ENCODE results near the gene CHP2.
"Not testable (repeated sequence)": the region's sequence is repeated elsewhere in the genome, so short reads cannot be mapped to it uniquely, and the experiment has no call there.

The CHP2 gene

GRCh38 chr16:23754594-23755483, at the start of gene CHP2:
TSS of gene CHP2 (plus strand) at chr16:23755026. CDS start at chr16:23755050, 24 bp downstream.
- no peak for DNase-seq (ENCODE audit: low spot score)

DNA sequence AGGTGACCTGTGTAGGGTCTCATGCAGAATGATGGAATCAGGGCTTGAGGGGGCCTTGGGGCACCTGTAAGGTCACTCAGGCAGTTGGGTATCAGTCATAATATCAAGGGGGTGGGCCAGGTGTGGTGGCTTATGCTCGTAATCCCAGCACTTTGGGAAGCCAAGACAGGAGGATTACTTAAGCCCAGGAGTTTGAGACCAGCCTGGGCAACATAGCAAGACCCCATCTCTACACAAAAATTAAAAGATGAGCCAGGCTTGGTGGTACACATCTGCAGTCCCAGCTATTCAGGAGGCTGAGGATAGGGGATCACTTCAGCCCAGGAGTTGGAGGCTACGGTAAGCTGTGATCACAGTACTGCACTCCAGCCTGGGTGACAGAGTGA, 49.3 kb upstream of the CHP2 start:
- no peak for DNase-seq (ENCODE audit: low spot score)

GRCh38 chr16:23706439-23706838, 48.4 kb upstream of the CHP2 start:
- no peak for DNase-seq (ENCODE audit: low spot score)

DNA sequence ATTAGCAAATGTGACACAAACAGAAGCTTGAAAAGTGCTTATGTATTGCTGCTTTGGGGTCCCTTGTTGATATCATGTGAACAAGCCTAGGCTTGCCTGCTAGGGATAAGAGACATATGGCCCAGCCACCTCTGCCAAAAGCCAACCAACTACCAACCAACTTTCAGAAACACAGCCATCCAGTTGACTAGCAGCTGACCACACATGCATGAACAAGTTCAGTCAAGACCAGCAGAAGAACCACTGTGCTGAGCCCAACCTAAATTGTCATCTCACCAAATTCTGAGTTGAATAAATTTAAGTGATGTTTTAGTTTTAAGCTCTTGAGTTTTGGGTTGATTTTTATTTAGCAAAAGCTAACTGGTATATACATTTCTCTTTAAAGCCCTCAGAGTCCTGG, 45.3 kb upstream of the CHP2 start:
- DNase-seq (ENCODE audit: low spot score): no peak

GRCh38 chr16:23710008-23710407, 44.8 kb upstream of the CHP2 start:
- no peak for DNase-seq (ENCODE audit: low spot score)

- DNase-seq (ENCODE audit: low spot score): no peak
Measured at GRCh38 chr16:23710504-23710903, 44.3 kb upstream of the CHP2 start.

DNA sequence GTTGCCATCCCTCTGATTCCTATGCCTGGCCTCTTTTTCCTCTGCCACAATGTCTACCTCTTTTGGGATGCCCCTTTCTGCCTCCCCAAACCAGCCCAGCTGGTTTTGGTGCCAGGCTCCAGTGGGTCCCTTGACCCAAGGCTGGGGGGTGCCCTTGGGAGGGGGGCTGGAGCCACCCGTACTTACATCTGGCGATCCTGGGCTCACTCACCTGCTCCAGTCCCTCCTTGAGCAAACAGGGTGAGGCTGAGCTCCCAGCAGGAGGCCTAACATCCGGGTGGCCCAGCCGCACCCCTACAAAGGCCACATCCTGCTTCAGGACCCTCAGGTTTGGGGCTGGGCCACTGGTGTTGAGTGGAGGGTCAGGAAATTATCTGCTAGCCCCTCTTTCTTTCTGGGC, 43.0 kb upstream of the CHP2 start:
- no peak for DNase-seq (ENCODE audit: low spot score)

DNA sequence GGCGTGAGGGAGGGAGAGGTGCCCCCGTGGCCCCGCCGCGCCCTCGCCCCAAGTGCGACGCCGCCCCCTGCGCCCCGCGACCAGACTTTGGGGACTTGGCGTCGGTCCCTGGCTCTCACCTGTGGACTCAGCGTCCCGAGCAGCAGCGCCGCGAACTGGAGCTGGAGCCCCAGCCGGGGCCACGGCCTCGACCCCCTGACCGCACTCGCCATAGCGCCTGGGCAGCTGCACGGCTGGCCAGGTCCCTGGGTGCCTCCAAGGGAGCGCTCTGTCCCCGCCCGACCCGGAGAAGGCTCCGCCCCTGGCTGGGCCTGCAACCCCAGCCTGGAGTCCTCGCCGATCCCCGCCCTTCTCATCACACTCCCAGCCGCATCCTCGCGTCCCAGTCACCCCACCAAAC, 41.9 kb upstream of the CHP2 start, which contains the start of gene ERN2:
Gene ERN2 (minus strand): TSS at position 247 of the 400 bp plus-strand sequence. CDS start 35 bp downstream, at position 212.
- no peak for DNase-seq (ENCODE audit: low spot score)

DNA sequence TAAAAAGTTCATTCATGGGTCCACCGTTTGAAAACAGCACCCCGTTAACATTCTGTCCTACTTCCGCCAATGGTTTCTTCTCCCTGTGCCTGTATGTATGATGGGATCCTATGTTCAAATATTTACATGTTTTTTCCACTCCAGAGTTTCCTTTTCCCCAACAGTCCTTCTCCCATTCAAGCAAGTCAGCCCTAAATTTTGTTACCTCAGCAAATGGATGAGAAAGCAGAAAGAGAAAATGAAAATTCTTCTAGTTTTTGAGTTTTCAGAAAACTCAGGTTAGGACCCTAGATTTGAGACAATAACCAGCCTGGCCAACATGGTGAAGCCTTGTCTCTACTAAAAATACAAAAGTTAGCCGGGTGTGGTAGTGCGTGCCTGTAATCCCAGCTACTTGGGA, 38.3 kb upstream of the CHP2 start:
- DNase-seq (ENCODE audit: low spot score): no peak

- not testable (repeated sequence) for DNase-seq (ENCODE audit: low spot score)
Measured at GRCh38 chr16:23722613-23723240, 32.1 kb upstream of the CHP2 start.

DNA sequence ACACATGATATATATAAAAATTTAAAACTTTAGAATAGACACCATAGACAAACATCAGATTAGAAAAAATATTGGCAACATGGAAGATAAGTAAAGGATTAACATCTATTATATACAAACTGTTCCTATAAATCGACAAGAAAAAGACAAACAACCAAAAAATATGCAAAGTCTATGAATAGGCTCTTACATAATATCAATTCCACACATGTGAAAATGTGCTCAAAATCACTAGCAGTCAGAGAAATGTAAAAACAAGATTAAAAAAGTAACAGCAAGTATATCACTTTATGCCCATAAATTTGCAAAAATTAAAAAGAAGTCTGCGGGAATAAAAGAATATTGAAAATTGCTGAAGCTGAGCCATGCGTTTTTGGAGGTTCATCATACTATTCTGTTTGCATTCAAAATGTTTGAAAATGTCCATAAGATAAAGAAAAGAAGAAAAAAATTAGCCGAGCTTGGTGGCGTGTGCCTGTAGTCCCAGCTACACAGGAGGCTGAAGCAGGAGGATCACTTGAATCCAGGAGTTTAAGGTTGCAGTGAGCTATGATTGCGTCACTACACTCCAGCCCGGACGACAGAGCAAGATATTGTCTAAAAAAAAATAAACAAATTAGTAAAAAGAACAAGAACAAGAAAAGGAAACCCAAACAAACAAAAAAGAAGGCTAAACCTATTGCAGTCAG, 30.6 kb upstream of the CHP2 start:
- DNase-seq (ENCODE audit: low spot score): no peak

- no peak for DNase-seq (ENCODE audit: low spot score)
Measured at GRCh38 chr16:23724785-23725131, 30.1 kb upstream of the CHP2 start.

GRCh38 chr16:23726710-23727109, 28.1 kb upstream of the CHP2 start:
- DNase-seq (ENCODE audit: low spot score): no peak

GRCh38 chr16:23728112-23728477, 26.7 kb upstream of the CHP2 start:
- no peak for DNase-seq (ENCODE audit: low spot score)

DNA sequence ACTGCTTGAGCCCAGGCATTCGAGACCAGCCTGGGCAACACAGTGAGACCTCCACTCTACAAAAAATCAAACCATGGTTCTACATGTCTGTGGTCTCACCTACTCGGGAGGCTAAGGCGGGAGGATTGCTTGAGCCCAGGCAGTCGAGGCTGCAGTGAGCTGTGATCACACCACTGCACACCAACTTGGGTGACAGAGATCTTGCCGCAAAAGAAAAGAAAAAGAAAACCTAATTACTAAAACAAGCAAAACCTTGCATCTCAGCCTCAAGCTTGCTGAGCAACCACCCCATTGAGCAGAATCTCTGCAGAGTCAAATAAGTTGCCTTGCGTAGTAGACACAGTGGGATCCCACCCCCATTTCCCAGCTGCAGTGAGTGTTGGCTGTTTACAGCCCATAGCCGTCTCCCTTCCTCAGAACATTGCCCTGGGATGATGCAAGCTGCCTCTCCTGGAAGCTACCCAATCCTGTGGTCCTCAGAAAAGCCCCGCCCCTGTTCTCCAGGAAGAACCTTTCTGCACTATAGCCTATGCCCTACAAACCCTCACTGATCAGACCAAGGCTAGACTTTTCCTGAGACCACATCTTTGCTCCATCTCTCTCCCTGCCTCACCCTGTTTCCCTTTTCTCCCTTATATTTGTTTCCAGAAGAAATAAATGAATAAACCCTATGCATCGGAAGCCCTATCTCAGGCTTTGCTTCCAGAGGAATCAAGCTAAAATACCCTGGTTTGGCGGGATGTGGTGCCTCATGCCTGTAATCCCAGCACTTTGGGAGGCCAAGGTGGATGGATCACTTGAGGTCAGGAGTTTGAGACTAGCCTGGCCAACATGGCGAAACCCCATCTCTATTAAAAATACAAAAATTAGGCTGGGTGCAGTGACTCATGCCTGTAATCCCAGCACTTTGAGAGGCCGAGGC, 25.1 kb upstream of the CHP2 start:
- no peak for DNase-seq (ENCODE audit: low spot score)

DNA sequence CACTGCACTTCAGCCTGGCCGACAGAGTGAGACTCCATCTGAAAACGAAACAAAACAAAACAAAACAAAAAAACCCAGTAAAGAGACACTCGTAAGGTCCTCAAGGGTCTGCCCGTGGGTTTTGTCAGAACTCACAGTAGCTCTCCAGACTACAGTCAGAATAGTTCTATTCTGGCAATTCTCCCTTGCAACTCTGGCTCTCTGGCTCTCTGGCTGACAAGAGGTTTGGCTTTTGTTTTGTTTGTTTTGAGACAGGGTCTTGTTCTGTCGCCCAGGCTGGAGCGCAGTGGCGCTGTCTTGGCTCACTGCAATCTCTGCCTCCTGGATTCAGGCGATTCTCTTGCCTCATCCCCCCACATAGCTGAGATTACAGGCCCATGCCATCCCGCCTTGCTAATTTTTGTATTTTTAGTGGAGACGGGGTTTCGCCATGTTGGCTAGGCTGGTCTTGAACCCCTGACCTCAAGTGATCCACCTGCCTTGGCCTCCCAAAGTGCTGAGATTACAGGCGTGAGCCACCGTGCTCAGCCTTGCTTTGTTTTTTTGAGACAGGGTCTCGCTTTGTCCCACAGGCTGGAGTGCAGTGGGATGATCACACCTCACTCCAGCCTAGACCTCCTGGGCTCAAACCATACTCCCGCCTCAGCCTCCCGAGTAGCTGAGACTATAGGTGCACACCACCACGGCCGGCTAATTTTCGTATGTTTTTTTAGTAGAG, 20.5 kb upstream of the CHP2 start:
- DNase-seq (ENCODE audit: low spot score): no peak

- not testable (repeated sequence) for DNase-seq (ENCODE audit: low spot score)
Measured at GRCh38 chr16:23737423-23738028, 17.3 kb upstream of the CHP2 start.

- no peak for DNase-seq (ENCODE audit: low spot score)
Measured at GRCh38 chr16:23739516-23739915, 15.3 kb upstream of the CHP2 start.

DNA sequence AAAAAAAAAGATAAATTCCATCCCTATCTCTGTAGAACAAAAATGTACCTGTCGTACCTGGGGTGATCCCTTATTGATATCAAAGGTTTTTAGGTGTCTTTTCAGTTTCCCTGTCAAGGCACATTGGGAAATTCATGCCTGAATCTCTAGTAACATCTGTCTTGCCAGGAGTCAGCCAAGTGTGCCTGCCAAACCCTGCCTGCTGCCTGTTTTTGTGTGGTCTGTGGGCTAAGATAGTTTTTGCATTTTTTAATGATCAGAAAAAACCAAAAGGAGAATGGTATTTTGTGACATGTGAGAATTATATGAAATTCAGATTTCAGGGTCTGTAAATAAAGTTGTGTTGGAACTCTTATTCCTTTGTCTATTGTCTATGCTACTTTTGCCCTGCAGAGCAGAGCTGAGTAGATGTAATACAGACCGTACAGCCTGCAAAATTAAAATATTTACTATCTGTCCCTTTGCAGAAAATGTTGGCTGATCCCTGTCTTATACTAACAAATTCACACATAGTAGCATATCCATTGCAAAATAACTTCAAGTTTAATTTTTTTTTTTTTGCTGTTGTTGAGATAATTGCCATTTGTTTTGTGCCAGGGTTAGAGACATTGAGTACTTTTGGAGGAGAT, 13.0 kb upstream of the CHP2 start:
- no peak for DNase-seq (ENCODE audit: low spot score)

GRCh38 chr16:23742766-23743165, 12.1 kb upstream of the CHP2 start:
- no peak for DNase-seq (ENCODE audit: low spot score)

Data from kidney capillary endothelial cell (primary cell).